Choroid plexus epithelial cell (primary cell): ENCODE data around the gene RAD51B.

Experiments
- DNase-seq: peaks from one replicate; pipeline ENCODE4 v3.0.0-alpha.2; 2010; ENCODE audit warnings: low read depth
- H3K4me3 ChIP-seq: 2 replicates; pipeline ENCODE4 v1.5.1; 2011; ENCODE audit warnings: low read depth, mild to moderate bottlenecking, control low read depth, low read length, moderate library complexity
- CTCF ChIP-seq: conservative IDR thresholded peaks from 2 replicates; pipeline ENCODE4 v1.5.1; 2011; ENCODE audit warnings: low read depth, mild to moderate bottlenecking, control low read depth, inconsistent platforms, low read length, moderate library complexity

Gene RAD51B

GRCh38 chr14:68139431-68140075 lies 320.0 kb downstream of the RAD51B start:
- no peak for DNase-seq
- no peak for TF ChIP-seq CTCF
- H3K4me3 ChIP-seq = no peak overlapping the region

- no peak overlapping the region for H3K4me3 ChIP-seq
- peak; percentile 96 for DNase-seq
- TF ChIP-seq CTCF = no peak
Observed at GRCh38 chr14:68140076-68140741, 320.6 kb downstream of the RAD51B start.

- no peak overlapping the region for H3K4me3 ChIP-seq
- DNase-seq = no peak
- TF ChIP-seq CTCF = no peak
Observed at GRCh38 chr14:68140806-68141205, 321.2 kb downstream of the RAD51B start.

- no peak overlapping the region for H3K4me3 ChIP-seq
- no peak for TF ChIP-seq CTCF
- peak; percentile 42 for DNase-seq
Observed at GRCh38 chr14:68141281-68142088, 321.9 kb downstream of the RAD51B start.

GRCh38 chr14:68143341-68143841 lies 323.8 kb downstream of the RAD51B start:
- H3K4me3 ChIP-seq = no peak overlapping the region
- peak; percentile 79 for DNase-seq
- TF ChIP-seq CTCF = no peak

- no peak overlapping the region for H3K4me3 ChIP-seq
- DNase-seq = peak; percentile 94
- peak; percentile 3 for TF ChIP-seq CTCF
Observed at GRCh38 chr14:68144051-68144681, 324.6 kb downstream of the RAD51B start.
